Natural killer cell (primary cell): Measurements from ENCODE around the gene VEZT. TPM values are rescaled to one million over a fixed set of nuclear protein-coding genes. Genes with fewer than 3 reads are reported as not detected.

Experiments used
- ATAC-seq, 3 donors: fragments of 150-1000 bp in 2 of 3; fragments of 200-7000 bp in 1 of 3; cut with Tn5 transposase; 1 replicate in 1 of 3; 2 replicates in 2 of 3; pipeline ENCODE4 v1.10.0; 2021; ENCODE audit warnings: mild to moderate bottlenecking in 2 of 3, moderate library complexity in 2 of 3
- DNase-seq, 2 donors: peaks; one replicate each; pipeline versions ENCODE4 v3.0.0 to v3.0.0-alpha.2; 2013 to 2021; ENCODE audit warnings: mixed read lengths in 1 of 2
- H3K27ac ChIP-seq: one replicate; pipeline ENCODE4 v1.5.1; 2013; ENCODE audit warnings: mild to moderate bottlenecking, low read length
- H3K27me3 ChIP-seq: one replicate; pipeline ENCODE4 v1.6.1; 2013; ENCODE audit warnings: low read length; ENCODE audit not compliant: control insufficient read depth, insufficient read depth
- H3K36me3 ChIP-seq: one replicate; pipeline ENCODE4 v1.6.1; 2013; ENCODE audit warnings: low read length; ENCODE audit not compliant: control insufficient read depth, insufficient read depth
- H3K4me1 ChIP-seq: one replicate; pipeline ENCODE4 v1.6.1; 2013; ENCODE audit warnings: low read length; ENCODE audit not compliant: control insufficient read depth, insufficient read depth
- H3K4me3 ChIP-seq: one replicate; pipeline ENCODE4 v1.5.1; 2013; ENCODE audit warnings: low read length
- H3K9me3 ChIP-seq: one replicate; pipeline ENCODE4 v1.6.1; 2013; ENCODE audit warnings: low read length; ENCODE audit not compliant: control insufficient read depth, insufficient read depth
- H3K27ac Mint-ChIP-seq, 2 donors: one replicate each; pipeline ENCODE4 v1.8.0; 2022; ENCODE audit warnings: mild to moderate bottlenecking in 2 of 2, mixed read lengths in 2 of 2, moderate library complexity in 1 of 2
- H3K27me3 Mint-ChIP-seq, 2 donors: one replicate each; pipeline ENCODE4 v1.8.0; 2022; ENCODE audit warnings: low read depth in 2 of 2, mixed read lengths in 2 of 2
- H3K36me3 Mint-ChIP-seq: one replicate; pipeline ENCODE4 v1.8.0; 2022; ENCODE audit warnings: mixed read lengths
- H3K4me1 Mint-ChIP-seq, 2 donors: one replicate each; pipeline ENCODE4 v1.8.0; 2022; ENCODE audit warnings: mixed read lengths in 2 of 2
- H3K4me3 Mint-ChIP-seq: one replicate; pipeline ENCODE4 v1.8.0; 2022; ENCODE audit warnings: mild to moderate bottlenecking, moderate library complexity, mixed read lengths
- H3K9me3 Mint-ChIP-seq, 2 donors: one replicate each; pipeline ENCODE4 v1.8.0; 2022; ENCODE audit warnings: mixed read lengths in 2 of 2
- WGBS: methylation state at CpG from one replicate; pipeline ENCODE4 v1.1.7; 2013; ENCODE audit warnings: missing lambda C conversion rate; ENCODE audit not compliant: insufficient coverage; 5-methylcytosine and 5-hydroxymethylcytosine counted together
- intact Hi-C: fragments of 100-400 bp; cut with micrococcal nuclease; formaldehyde crosslinking; loops from one replicate; pipeline ENCODE4 v1.14.2; 2022
- total RNA-seq, 4 donors: library from RNA; stranded (reverse); fragments of 120-200 nt in 1 of 4; gene quantifications; one replicate each; pipeline versions ENCODE4 v1.2.3 to v1.2.4, GENCODE V29; 2013 to 2022
- TF ChIP-seq, protein P1 (sequence below): fragments of 200-600 bp; IDR thresholded peaks from one replicate; pipeline ENCODE4 v1.8.0; 2022; ENCODE audit warnings: antibody characterized with exemption

The VEZT gene
- total RNA-seq, 3 donors from 2014 or later (not counting 1 experiment from before 2014, with no cell fraction given), result 32.7 to 37.0 (median 35.1) TPM

DNA sequence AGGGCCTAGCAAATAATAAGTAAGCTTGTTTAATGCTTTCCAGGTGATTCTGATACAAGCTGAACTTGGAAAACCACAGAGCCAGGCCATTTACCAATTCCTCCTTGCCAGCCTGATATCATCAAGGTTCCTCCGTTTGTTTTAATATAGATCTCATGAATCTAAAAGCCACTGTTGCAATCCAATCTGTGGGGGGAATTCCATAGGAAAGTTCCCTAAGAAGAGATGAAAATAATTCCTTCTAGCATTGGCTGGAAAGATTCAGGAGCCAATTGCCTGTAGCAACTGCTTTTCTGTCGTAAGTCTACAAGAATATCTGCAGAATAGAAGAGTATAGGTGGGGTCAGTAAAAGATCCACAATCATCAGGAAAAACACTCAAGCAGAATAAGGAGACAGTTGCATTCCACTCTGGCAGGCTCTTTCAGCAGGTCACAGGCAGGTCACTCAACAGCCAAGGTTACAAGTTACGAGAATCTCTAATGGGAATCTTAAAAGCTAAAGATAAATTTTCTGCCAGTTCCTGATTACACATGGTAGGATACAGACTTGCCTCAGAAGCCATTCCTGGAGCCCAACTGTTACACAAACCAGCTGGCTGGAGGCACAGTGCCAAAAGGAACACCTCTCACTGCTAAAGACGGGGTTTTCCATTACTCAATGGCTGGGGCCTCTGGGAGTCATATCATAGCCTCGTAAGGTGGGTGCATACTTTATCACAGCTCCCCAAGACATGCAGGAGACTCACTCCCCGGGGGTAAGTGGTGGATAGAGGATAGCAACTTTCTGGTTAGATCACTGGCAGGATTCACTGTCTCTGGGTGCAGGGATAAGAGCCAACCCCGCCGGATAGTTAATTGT, 44.0 kb upstream of the VEZT start:
- Mint-ChIP-seq H3K4me3 (no peak overlapping the region), H3K4me1 (no peaks in the 10 kb centered on the region), H3K36me3 (no peaks in the 10 kb centered on the region), H3K27me3 (no peaks in the 10 kb centered on the region), H3K27ac (no peak overlapping the region), H3K9me3 (no peaks in the 10 kb centered on the region)
- Histone ChIP-seq H3K9me3 (no peaks in the 10 kb centered on the region), H3K4me1 (no peaks in the 10 kb centered on the region), H3K27ac (no peak overlapping the region), H3K36me3 (no peaks in the 10 kb centered on the region), H3K4me3 (no peak overlapping the region), H3K27me3 (no peaks in the 10 kb centered on the region)
- WGBS, result 78% methylated on average over 6 of the region's 8 CpGs
- intact Hi-C loops, result no loop called here
- ATAC-seq (no peak), DNase-seq (no peak)
- TF ChIP-seq, protein P1, sequence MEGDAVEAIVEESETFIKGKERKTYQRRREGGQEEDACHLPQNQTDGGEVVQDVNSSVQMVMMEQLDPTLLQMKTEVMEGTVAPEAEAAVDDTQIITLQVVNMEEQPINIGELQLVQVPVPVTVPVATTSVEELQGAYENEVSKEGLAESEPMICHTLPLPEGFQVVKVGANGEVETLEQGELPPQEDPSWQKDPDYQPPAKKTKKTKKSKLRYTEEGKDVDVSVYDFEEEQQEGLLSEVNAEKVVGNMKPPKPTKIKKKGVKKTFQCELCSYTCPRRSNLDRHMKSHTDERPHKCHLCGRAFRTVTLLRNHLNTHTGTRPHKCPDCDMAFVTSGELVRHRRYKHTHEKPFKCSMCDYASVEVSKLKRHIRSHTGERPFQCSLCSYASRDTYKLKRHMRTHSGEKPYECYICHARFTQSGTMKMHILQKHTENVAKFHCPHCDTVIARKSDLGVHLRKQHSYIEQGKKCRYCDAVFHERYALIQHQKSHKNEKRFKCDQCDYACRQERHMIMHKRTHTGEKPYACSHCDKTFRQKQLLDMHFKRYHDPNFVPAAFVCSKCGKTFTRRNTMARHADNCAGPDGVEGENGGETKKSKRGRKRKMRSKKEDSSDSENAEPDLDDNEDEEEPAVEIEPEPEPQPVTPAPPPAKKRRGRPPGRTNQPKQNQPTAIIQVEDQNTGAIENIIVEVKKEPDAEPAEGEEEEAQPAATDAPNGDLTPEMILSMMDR, result no peak

- Histone ChIP-seq H3K27ac (no peak overlapping the region), H3K36me3 (no peaks in the 10 kb centered on the region), H3K4me3 (no peak overlapping the region), H3K4me1 (no peaks in the 10 kb centered on the region), H3K27me3 (no peaks in the 10 kb centered on the region), H3K9me3 (no peaks in the 10 kb centered on the region)
- Mint-ChIP-seq H3K4me3 (no peak overlapping the region), H3K27ac (no peak overlapping the region), H3K36me3 (no peaks in the 10 kb centered on the region), H3K4me1 (no peaks in the 10 kb centered on the region), H3K9me3 (no peaks in the 10 kb centered on the region), H3K27me3 (no peaks in the 10 kb centered on the region)
- TF ChIP-seq, protein P1, result no peak
- ATAC-seq (no peak), DNase-seq (no peak)
- WGBS, result 100% methylated on average over 2 of the region's 2 CpGs
- intact Hi-C loops, result no loop called here
These were observed 40.3 kb upstream of the VEZT start for GRCh38 chr12:95177201-95177768.

DNA sequence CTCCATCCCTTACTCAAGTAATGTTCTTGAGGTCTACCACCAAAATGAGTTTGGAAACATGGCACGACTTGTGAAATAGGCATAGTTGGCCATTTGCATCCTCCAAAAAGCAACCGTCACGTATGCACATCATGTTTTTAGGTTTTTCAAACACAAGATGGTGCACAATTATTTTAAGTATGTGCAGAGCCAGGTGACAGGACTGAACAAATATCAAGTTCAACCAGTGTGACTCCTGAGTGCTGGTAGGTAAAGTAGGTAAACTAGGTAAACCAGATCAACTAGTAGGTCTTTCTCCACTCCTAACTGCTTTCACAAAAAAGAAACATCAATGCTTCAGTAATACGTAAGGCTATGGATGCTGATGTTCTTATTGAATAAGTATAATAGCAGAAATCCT, 39.5 kb upstream of the VEZT start:
- TF ChIP-seq, protein P1, result no peak
- 61% methylated on average over 3 of the region's 4 CpGs for WGBS
- intact Hi-C loops, result no loop called here

More for the DNA sequence above, 39.5 kb upstream of the VEZT start:
- Mint-ChIP-seq H3K4me3 (no peak overlapping the region), H3K36me3 (no peaks in the 10 kb centered on the region), H3K9me3 (no peaks in the 10 kb centered on the region), H3K4me1 (no peaks in the 10 kb centered on the region), H3K27ac (no peak overlapping the region), H3K27me3 (no peaks in the 10 kb centered on the region)
- H3K9me3 ChIP-seq, result no peaks in the 10 kb centered on the region
- no peaks in the 10 kb centered on the region for H3K36me3 ChIP-seq
- no peak overlapping the region for H3K4me3 ChIP-seq
- H3K27me3 ChIP-seq, result no peaks in the 10 kb centered on the region
- no peak for ATAC-seq
- no peak overlapping the region for H3K27ac ChIP-seq
- H3K4me1 ChIP-seq, result no peaks in the 10 kb centered on the region
- DNase-seq, result no peak
